Measurements from ENCODE around the gene ACAT1. TPM values are rescaled to one million over a fixed set of nuclear protein-coding genes. Genes with fewer than 3 reads are reported as not detected.
A peak's percentile ranks its signal among the peaks of the same experiment; 100 is the strongest.
"Not testable (repeated sequence)": the region's sequence is repeated elsewhere in the genome, so short reads cannot be mapped to it uniquely, and the experiment has no call there.

Gene ACAT1
- total RNA-seq, 3 donors from 2014 or later, result 88.8 to 123 (median 98.0) TPM

GRCh38 chr11:108154591-108154990 is 33.2 kb downstream of the ACAT1 start:
- Histone ChIP-seq H3K36me3 (ENCODE audit: low read depth) (no peaks in the 10 kb centered on the region), H3K9me3 (no peaks in the 10 kb centered on the region), H3K4me3 (no peak overlapping the region), H3K4me1 (ENCODE audit: low read depth) (no peaks in the 10 kb centered on the region)
- ATAC-seq (no peak), DNase-seq (no peak)
- intact Hi-C loops (cut with DNase I, micrococcal nuclease), result no loop called here
- TF ChIP-seq CTCF (IDR thresholded peaks at IDR 0.05), result no peak

- ATAC-seq (peak; percentile 51), DNase-seq (no peak)
- intact Hi-C loops (cut with DNase I, micrococcal nuclease), result no loop called here
- TF ChIP-seq CTCF (IDR thresholded peaks at IDR 0.05), result no peak
- no peaks in the 10 kb centered on the region for H3K4me1 ChIP-seq (ENCODE audit: low read depth)
- H3K4me3 ChIP-seq, result no peak overlapping the region
- H3K36me3 ChIP-seq (ENCODE audit: low read depth), result no peaks in the 10 kb centered on the region
- H3K9me3 ChIP-seq, result no peaks in the 10 kb centered on the region
Measured at GRCh38 chr11:108160970-108161566, 39.7 kb downstream of the ACAT1 start.

GRCh38 chr11:108162878-108163277 is 41.5 kb downstream of the ACAT1 start:
- H3K9me3 ChIP-seq; H3K4me1 ChIP-seq (ENCODE audit: low read depth); DNase-seq; intact Hi-C loops (cut with DNase I, micrococcal nuclease); ATAC-seq; H3K4me3 ChIP-seq; H3K36me3 ChIP-seq (ENCODE audit: low read depth): not testable (repeated sequence)

GRCh38 chr11:108167624-108168023 is 46.3 kb downstream of the ACAT1 start:
- DNase-seq (no peak), ATAC-seq (no peak)
- intact Hi-C loops (cut with DNase I, micrococcal nuclease), result no loop called here
- no peak for TF ChIP-seq CTCF (IDR thresholded peaks at IDR 0.05)
- peaks cover 12% of the 10 kb centered on the region for H3K36me3 ChIP-seq (ENCODE audit: low read depth)
- no peak overlapping the region for H3K4me3 ChIP-seq
- no peaks in the 10 kb centered on the region for H3K9me3 ChIP-seq
- H3K4me1 ChIP-seq (ENCODE audit: low read depth), result no peaks in the 10 kb centered on the region

- peaks cover 12% of the 10 kb centered on the region for H3K36me3 ChIP-seq (ENCODE audit: low read depth)
- no peaks in the 10 kb centered on the region for H3K9me3 ChIP-seq
- intact Hi-C loops (cut with DNase I, micrococcal nuclease), result no loop called here
- no peak for ATAC-seq
- no peak overlapping the region for H3K4me3 ChIP-seq
- DNase-seq, result no peak
- no peak for TF ChIP-seq CTCF (IDR thresholded peaks at IDR 0.05)
- H3K4me1 ChIP-seq (ENCODE audit: low read depth), result no peaks in the 10 kb centered on the region
Measured at GRCh38 chr11:108170184-108170583, 48.8 kb downstream of the ACAT1 start.

- DNase-seq, result no peak
- H3K9me3 ChIP-seq, result no peaks in the 10 kb centered on the region
- H3K36me3 ChIP-seq (ENCODE audit: low read depth), result no peaks in the 10 kb centered on the region
- no peak for TF ChIP-seq CTCF (IDR thresholded peaks at IDR 0.05)
- no peak overlapping the region for H3K4me3 ChIP-seq
- no peaks in the 10 kb centered on the region for H3K4me1 ChIP-seq (ENCODE audit: low read depth)
- ATAC-seq, result no peak
- intact Hi-C loops (cut with DNase I, micrococcal nuclease), result no loop called here
Measured at GRCh38 chr11:108177570-108177969, 56.2 kb downstream of the ACAT1 start.
